ENCODE measurements around the gene DAD1. TPM values are rescaled to one million over a fixed set of nuclear protein-coding genes. Genes with fewer than 3 reads are reported as not detected.

DAD1 gene
- polyA plus RNA-seq, 1 of the 3 experiments (the other 2 are of a cell fraction): 406 TPM

DNA sequence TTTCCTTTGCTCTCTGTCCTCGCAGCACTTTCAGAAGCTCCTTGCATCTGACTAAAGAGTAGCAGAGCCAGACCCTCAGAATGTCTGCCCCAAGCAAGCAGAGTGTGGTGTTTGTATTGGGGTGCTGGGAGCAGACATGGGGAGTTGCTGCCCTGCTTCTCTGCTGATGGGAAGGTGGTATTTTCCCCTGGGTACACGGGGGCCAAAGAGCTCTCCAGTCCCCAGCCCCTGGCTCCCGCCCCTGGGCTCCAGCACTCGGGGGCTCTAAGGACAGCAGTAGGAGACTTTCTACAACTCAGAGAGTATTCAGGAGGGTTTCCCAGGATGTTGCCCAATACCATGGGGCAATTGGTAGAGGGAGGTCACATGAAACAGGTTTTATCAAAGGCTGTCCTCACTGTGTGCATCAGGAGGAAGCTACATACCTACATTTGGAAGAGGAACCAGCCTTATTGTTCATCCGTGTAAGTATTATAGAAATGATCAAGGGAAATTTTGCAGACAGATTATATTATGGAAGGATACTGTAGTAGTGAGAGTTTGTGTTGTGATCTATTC lies 50.3 kb downstream of the DAD1 start:
- H3K9ac ChIP-seq: no peak overlapping the region
- no peak for DNase-seq
- H3K9me2 ChIP-seq: no peaks in the 10 kb centered on the region
- H3K4me3 ChIP-seq (ENCODE audit: low read depth in 2 of 2, low read length in 1 of 2): no peak overlapping the region
- H3K27ac ChIP-seq (ENCODE audit: low read depth in 2 of 2, low read length in 1 of 2): no peak overlapping the region
- no peak overlapping the region for H2AFZ ChIP-seq (ENCODE audit: low read depth)
- H3K9me3 ChIP-seq: no peaks in the 10 kb centered on the region
- H4K20me1 ChIP-seq (ENCODE audit: insufficient read depth): no peaks in the 10 kb centered on the region
- CTCF ChIA-PET: interaction anchor here (1.1 to 1.8 kb wide), 3 partner anchors 18 to 582 kb away, joined by 3 to 5 read pairs (median 4); no protein-coding TSS in a partner anchor
- H3K4me2 ChIP-seq: no peak overlapping the region
- H3F3A ChIP-seq (replicated peaks; ENCODE audit: insufficient read depth): peaks cover 5% of the 10 kb centered on the region
- H3K4me1 ChIP-seq (ENCODE audit: control insufficient read depth in 1 of 2, insufficient read depth in 2 of 2, low read depth in 1 of 2, low read length in 1 of 2): peaks cover 0 to 34% of the 10 kb centered on the region in 2 experiments
- no peaks in the 10 kb centered on the region for H3K27me3 ChIP-seq (ENCODE audit: insufficient read depth)
- no peak for TF ChIP-seq FOXJ3 (CRISPR knock-in tag; IDR thresholded peaks at IDR 0.05)
- no peak for TF ChIP-seq GABPA (IDR thresholded peaks at IDR 0.05; ENCODE audit: low read depth)
- TF ChIP-seq EZH2phosphoT487 (IDR thresholded peaks at IDR 0.05; ENCODE audit: borderline replicate concordance, low read depth): no peak
- TF ChIP-seq SIN3A (IDR thresholded peaks at IDR 0.05; ENCODE audit: borderline replicate concordance, low read depth, low read length): no peak
- no peak for TF ChIP-seq REST (IDR thresholded peaks at IDR 0.05; ENCODE audit: low read depth, low read length)
- no peak for TF ChIP-seq NRF1 (IDR thresholded peaks at IDR 0.05; ENCODE audit: low read depth, low read length)
- TF ChIP-seq, protein P1, sequence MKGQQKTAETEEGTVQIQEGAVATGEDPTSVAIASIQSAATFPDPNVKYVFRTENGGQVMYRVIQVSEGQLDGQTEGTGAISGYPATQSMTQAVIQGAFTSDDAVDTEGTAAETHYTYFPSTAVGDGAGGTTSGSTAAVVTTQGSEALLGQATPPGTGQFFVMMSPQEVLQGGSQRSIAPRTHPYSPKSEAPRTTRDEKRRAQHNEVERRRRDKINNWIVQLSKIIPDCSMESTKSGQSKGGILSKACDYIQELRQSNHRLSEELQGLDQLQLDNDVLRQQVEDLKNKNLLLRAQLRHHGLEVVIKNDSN (IDR thresholded peaks at IDR 0.05; ENCODE audit: borderline replicate concordance, low read depth): no peak
- TF ChIP-seq MAX (IDR thresholded peaks at IDR 0.05; ENCODE audit: low read depth): no peak
- no peak for TF ChIP-seq YY1 (IDR thresholded peaks at IDR 0.05; ENCODE audit: low read depth)
- no peak for TF ChIP-seq RXRA (IDR thresholded peaks at IDR 0.05; ENCODE audit: borderline replicate concordance, low read depth)
- no peak for TF ChIP-seq JUND (IDR thresholded peaks at IDR 0.05)
- no peak for TF ChIP-seq NFIC (IDR thresholded peaks at IDR 0.05; ENCODE audit: borderline replicate concordance)
- TF ChIP-seq GATA2 (CRISPR knock-in tag; IDR thresholded peaks at IDR 0.05): no peak
- TF ChIP-seq ELF1 (IDR thresholded peaks at IDR 0.05): no peak
- TF ChIP-seq RCOR1 (IDR thresholded peaks at IDR 0.05; ENCODE audit: low read length): no peak
- H3K36me3 ChIP-seq (replicated peaks in 1 of 2; ENCODE audit: control insufficient read depth in 1 of 2, insufficient read depth in 2 of 2, low read length in 1 of 2): no peaks in the 10 kb centered on the region
- WGBS (ENCODE audit: low lambda C conversion rate): 90% methylated on average over 5 of the region's 5 CpGs
- no peaks in the 10 kb centered on the region for H3K79me2 ChIP-seq (ENCODE audit: insufficient read depth)
- POLR2A ChIA-PET: no interaction called here

Data from SK-N-SH (cell line).